GM21367 (cell line): ENCODE results near the gene TMEM167B.

Source experiments
- ATAC-seq: cut with Tn5 transposase; IDR thresholded peaks from one replicate; pipeline ENCODE4 v1.9.1; 2021; ENCODE audit not compliant: unreplicated experiment

Gene TMEM167B

DNA sequence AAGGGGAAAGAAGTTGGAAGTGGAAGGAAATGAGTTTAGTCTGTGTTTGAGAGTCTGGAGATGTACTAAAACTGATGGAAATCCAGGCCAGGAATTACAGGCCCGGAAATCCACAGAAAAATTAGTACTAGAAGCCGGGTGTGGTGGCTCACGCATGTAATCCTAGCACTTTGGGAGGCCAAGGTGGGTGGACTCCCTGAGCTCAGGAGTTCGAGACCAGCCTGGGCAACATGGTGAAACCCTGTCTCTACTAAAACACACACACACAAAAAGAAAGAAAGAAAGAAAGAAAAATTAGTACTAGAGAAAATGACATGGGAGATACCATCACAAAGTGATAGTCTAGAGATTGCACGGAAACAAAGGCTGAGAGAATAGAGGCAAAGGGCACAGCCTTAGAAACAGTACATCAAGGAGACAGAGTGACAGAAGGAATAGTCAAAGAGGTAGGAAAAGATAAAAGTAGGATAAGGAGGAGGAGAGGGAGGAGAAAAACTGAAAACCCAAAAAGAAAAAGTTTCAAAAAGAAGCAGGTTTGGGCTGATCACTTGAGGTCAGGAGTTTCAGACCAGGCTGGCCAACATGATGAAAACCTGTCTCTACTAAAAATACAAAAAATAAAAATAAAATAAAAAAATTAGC is 10.0 kb upstream of the TMEM167B start:
- no peak for ATAC-seq

DNA sequence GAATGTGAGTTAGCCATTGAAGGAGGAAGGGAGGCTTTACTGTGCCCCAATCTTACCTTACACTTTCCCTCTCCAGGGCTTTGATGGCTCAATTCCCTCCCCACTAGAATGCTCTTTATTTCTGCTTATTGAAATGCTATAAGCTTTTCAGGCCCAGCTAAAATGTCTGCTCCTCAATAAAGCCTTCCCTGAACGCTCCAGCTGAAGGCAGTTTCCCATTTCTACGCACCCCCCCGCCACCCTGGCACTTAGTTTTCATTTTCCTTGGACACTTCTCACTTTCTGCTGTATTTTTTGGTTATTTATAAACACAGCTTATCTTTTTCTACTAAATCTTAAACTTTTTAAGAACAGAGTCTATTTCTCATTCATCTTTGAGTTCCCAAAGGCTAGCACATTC is 7.1 kb upstream of the TMEM167B start:
- no peak for ATAC-seq

GRCh38 chr1:109083923-109084322 is 6.6 kb upstream of the TMEM167B start:
- no peak for ATAC-seq

GRCh38 chr1:109084563-109085517 is 5.7 kb upstream of the TMEM167B start:
- no peak for ATAC-seq

DNA sequence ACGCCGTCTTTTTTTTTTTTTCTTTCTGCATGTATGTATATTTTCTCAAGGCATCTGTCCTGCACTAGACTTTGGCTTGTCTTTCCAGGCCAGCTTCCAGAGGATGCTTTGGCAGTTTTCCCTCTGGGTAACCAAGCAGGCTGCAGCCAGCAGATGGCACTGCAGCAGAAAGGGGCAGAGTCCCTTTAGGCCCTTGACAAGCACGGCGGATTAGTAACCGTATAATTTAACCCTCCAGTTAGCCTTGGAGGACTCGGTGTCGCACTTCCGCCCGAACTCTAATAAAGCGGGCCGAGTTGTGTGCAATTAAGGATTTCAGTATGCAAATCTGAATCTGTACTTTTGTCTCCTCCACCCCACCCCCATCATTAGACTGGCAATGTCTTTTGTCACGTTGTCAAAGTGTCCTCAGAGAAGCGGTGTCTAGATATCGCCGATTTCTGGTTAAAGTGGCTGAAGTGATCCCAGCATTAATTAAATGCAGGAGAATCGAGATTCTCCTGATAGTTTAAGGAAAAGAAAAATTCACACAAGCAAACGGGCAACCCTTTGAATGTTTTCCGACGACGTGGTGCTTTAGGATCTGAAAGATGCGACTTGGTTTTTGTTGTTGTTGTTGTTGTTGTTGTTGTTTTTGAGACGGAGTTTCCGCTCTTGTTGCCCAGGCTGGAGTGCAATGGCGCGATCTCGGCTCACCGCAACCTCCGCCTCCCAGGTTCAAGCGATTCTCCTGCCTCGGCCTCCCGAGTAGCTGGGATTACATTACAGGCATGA is 1.1 kb upstream of the TMEM167B start:
- ATAC-seq: no peak

DNA sequence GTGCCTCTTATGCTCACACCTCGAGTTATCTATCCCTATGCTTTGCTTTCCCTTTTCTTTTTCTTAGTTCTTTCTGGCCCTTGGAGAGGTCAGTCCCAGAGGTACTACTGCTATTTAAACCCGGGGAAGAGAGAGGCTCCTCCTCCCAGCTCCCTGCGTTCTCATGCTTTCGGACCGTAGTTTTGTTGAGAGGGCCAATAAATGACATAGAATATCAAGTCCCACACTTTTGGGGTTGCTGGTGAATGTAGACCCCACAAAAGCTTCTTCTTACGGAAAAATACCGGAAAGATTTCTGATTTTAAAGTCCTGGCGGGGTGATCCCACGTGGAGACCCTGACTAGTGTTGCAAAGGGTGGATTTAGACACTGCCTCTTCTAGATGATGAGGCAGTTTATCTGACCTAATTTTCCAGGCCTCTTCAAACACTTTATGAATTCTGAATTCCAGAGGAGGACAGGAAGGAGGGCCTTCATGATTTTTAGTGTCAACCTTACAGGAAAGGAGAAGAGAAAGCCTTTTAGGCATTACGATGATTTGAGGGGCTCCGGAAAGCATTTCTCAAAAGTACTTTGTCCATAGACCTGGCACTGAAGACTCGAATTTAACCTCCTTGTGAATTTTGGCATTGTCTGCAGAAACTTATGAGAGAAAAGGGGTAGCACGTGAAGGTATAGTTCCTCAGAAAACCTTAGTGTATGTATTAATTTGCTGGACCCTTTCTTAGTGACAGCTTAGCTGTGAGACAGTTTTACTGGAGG is 694 bp downstream of the TMEM167B start:
- peak; percentile 32 for ATAC-seq

- ATAC-seq: no peak
These were observed 1.3 kb downstream of the TMEM167B start for GRCh38 chr1:109091839-109092193.

- ATAC-seq: no peak
These were observed 3.8 kb downstream of the TMEM167B start for GRCh38 chr1:109094377-109094803.

- ATAC-seq: no peak
These were observed 4.3 kb downstream of the TMEM167B start for GRCh38 chr1:109094871-109095270.

GRCh38 chr1:109095631-109096030 is 5.1 kb downstream of the TMEM167B start:
- ATAC-seq: no peak

DNA sequence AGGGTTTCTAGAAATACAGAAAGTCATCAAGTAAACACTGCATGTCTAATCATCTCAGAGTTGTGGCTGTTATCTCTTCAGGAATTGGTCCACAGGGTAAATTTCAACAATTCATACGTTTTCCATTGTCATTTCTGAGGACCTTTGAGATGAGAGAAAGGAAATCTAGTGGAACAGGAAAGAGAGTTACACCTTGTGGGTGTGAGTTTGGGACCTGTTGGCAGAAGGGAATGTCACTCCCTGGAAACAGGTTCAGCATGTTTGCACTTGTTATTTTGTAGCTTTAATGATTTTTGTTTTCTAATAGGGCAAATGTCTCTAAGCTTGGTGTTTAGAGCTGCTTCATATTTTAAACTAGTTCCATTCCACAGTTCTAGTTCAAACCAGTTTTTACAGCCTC is 5.6 kb downstream of the TMEM167B start:
- ATAC-seq: no peak

GRCh38 chr1:109099938-109100773 is 9.6 kb downstream of the TMEM167B start:
- ATAC-seq: peak; percentile 89

- no peak for ATAC-seq
These were observed 14.0 kb downstream of the TMEM167B start for GRCh38 chr1:109104364-109105151.

DNA sequence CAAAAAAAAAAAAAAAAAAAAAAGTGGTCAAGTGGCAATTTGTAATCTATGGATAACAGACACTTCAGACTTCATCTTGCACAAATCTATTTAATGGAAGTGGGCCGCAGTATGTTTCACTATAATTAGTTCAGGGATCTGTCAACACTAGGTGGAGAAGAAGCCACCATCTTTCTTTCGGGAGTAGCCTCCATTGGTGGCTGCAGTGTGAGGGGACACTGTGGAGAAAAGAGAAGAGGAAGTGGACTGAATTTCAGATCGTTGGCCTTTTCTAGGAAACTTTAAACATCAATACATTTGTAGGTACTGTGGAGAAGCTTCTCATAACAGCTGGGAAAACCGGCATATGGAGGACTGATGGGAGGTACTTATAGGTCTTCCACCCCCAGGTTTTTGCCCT is 15.3 kb downstream of the TMEM167B start:
- no peak for ATAC-seq

- no peak for ATAC-seq
These were observed 17.2 kb downstream of the TMEM167B start for GRCh38 chr1:109107785-109108184.

DNA sequence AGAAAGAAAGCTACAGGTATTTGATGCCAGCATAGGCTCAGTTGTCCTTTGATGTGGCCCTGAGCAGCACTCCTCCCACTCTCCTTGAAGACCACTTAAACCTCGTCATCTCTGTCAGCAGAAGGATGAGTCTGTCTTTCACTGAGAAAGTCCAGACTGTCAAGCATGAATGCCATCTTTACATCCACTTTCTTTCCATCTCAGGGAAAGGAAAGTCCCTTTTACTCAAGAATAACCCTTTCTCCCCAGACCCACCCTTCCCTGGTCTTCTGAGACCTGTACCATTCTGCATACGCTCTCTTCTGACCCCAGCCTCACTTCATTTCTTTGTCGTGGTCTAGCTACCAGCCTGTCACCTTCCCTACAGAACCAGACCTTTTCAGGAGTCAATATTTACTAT is 19.3 kb downstream of the TMEM167B start:
- ATAC-seq: no peak

- ATAC-seq: no peak
These were observed 21.0 kb downstream of the TMEM167B start for GRCh38 chr1:109111386-109112055.

- peak; percentile 42 for ATAC-seq
These were observed 21.6 kb downstream of the TMEM167B start for GRCh38 chr1:109112056-109112651.
